ENCODE results near the gene NAV3. TPM values are rescaled to one million over a fixed set of nuclear protein-coding genes. Genes with fewer than 3 reads are reported as not detected.

Gene NAV3
- total and polyA plus RNA-seq, 2 experiments from 2014 or later: 4.0 to 12.0 TPM

DNA sequence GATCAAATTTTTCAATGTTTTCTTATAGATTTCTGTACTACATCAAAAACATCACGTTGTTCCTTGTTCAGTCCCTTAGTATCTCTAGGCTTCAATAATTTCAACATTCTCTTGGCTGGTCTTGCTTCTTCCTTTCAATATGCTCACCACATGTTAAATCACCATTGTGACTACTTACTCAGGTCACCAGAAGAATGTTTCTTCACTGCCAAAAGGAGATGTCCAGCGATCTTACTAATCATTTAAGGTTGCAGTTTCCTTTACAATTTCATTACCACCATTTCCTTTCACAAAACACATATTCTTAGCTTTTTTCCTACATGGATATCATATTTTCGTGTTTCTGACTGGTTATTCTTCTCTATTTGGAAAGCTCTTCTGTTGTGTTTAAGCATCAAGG lies 363.8 kb downstream of the NAV3 start:
- Mint-ChIP-seq H3K27me3 (ENCODE audit: insufficient read depth, low read depth, poor library complexity) (no peaks in the 10 kb centered on the region), H3K9me3 (no peaks in the 10 kb centered on the region), H3K36me3 (ENCODE audit: low read depth) (no peaks in the 10 kb centered on the region), H3K4me3 (no peak overlapping the region), H3K4me1 (no peaks in the 10 kb centered on the region; the same call in 2 of the 3 replicates), H3K27ac (no peak overlapping the region)
- no peak overlapping the region for H2AFZ ChIP-seq
- H3K79me2 ChIP-seq (replicated peaks; ENCODE audit: insufficient read depth): no peaks in the 10 kb centered on the region
- no peaks in the 10 kb centered on the region for H3K36me3 ChIP-seq (ENCODE audit: insufficient read depth)
- no peaks in the 10 kb centered on the region for H3K27me3 ChIP-seq (ENCODE audit: insufficient read depth)
- no peak overlapping the region for H3K27ac ChIP-seq (ENCODE audit: low read depth)
- no peak overlapping the region for H3K4me3 ChIP-seq
- no peak for ATAC-seq
- H3K9me2 ChIP-seq (ENCODE audit: insufficient read depth): no peaks in the 10 kb centered on the region
- no peak overlapping the region for H3K4me2 ChIP-seq
- DNase-seq (ENCODE audit: low spot score): no peak
- H3F3A ChIP-seq (replicated peaks; ENCODE audit: low read depth): no peaks in the 10 kb centered on the region
- no peaks in the 10 kb centered on the region for H4K20me1 ChIP-seq (replicated peaks; ENCODE audit: insufficient read depth)
- TF ChIP-seq POLR2AphosphoS5 (IDR thresholded peaks at IDR 0.05; ENCODE audit: low read depth): no peak
- TF ChIP-seq, protein P1, sequence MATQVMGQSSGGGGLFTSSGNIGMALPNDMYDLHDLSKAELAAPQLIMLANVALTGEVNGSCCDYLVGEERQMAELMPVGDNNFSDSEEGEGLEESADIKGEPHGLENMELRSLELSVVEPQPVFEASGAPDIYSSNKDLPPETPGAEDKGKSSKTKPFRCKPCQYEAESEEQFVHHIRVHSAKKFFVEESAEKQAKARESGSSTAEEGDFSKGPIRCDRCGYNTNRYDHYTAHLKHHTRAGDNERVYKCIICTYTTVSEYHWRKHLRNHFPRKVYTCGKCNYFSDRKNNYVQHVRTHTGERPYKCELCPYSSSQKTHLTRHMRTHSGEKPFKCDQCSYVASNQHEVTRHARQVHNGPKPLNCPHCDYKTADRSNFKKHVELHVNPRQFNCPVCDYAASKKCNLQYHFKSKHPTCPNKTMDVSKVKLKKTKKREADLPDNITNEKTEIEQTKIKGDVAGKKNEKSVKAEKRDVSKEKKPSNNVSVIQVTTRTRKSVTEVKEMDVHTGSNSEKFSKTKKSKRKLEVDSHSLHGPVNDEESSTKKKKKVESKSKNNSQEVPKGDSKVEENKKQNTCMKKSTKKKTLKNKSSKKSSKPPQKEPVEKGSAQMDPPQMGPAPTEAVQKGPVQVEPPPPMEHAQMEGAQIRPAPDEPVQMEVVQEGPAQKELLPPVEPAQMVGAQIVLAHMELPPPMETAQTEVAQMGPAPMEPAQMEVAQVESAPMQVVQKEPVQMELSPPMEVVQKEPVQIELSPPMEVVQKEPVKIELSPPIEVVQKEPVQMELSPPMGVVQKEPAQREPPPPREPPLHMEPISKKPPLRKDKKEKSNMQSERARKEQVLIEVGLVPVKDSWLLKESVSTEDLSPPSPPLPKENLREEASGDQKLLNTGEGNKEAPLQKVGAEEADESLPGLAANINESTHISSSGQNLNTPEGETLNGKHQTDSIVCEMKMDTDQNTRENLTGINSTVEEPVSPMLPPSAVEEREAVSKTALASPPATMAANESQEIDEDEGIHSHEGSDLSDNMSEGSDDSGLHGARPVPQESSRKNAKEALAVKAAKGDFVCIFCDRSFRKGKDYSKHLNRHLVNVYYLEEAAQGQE (IDR thresholded peaks at IDR 0.05; ENCODE audit: unreplicated experiment): no peak
- no peak for TF ChIP-seq EZH2 (IDR thresholded peaks at IDR 0.05; ENCODE audit: low read depth, unreplicated experiment)
- no peak for TF ChIP-seq CREB1 (CRISPR knock-in tag; IDR thresholded peaks at IDR 0.05; ENCODE audit: low read depth)
- TF ChIP-seq JUNB (IDR thresholded peaks at IDR 0.05; ENCODE audit: unreplicated experiment): no peak
- no peak for TF ChIP-seq ZNF331 (CRISPR knock-in tag; IDR thresholded peaks at IDR 0.05; ENCODE audit: low read depth)
- no peak for TF ChIP-seq EZH2phosphoT487 (IDR thresholded peaks at IDR 0.05; ENCODE audit: unreplicated experiment)
- no peak for TF ChIP-seq NANOG (IDR thresholded peaks at IDR 0.05; ENCODE audit: borderline replicate concordance)
- H3K4me1 ChIP-seq (ENCODE audit: insufficient read depth): no peaks in the 10 kb centered on the region

DNA sequence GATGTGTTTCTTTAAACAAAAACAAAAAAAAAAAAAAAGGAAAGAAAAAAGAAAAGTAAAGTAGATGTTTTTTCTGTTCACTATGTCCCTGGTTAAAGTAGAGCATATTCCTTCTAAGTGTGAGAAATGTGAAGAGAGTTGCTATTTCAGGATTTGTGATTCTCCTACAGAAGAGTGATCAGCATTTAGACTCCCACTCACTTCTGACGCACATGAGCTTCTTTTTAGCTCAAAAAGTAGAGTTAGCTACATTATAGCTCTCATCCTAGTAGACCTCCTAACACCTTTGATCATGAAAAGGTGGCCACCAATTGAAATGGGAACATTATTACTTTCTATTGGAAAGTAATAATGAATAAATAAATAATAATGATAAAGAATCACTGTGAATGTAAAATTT lies 368.2 kb downstream of the NAV3 start:
- Mint-ChIP-seq H3K4me1 (peaks cover 2% of the 10 kb centered on the region; the same call in 2 of the 3 replicates), H3K27me3 (ENCODE audit: insufficient read depth, low read depth, poor library complexity) (peaks cover 2% of the 10 kb centered on the region), H3K9me3 (no peaks in the 10 kb centered on the region), H3K27ac (0 out of 2 replicates have a peak overlapping the region, but pooled peaks have one; percentile 19), H3K36me3 (ENCODE audit: low read depth) (no peaks in the 10 kb centered on the region), H3K4me3 (no peak overlapping the region)
- Histone ChIP-seq H3K27me3 (ENCODE audit: insufficient read depth) (no peaks in the 10 kb centered on the region), H3K4me1 (ENCODE audit: insufficient read depth) (no peaks in the 10 kb centered on the region), H3K4me3 (no peak overlapping the region), H3K36me3 (ENCODE audit: insufficient read depth) (no peaks in the 10 kb centered on the region), H4K20me1 (replicated peaks; ENCODE audit: insufficient read depth) (no peaks in the 10 kb centered on the region), H3K27ac (ENCODE audit: low read depth) (no peak overlapping the region), H3K4me2 (no peak overlapping the region), H2AFZ (no peak overlapping the region), H3K9me2 (ENCODE audit: insufficient read depth) (no peaks in the 10 kb centered on the region), H3F3A (replicated peaks; ENCODE audit: low read depth) (no peaks in the 10 kb centered on the region), H3K79me2 (replicated peaks; ENCODE audit: insufficient read depth) (no peaks in the 10 kb centered on the region)
- ATAC-seq (no peak), DNase-seq (ENCODE audit: low spot score) (no peak)
- TF ChIP-seq, protein P2, sequence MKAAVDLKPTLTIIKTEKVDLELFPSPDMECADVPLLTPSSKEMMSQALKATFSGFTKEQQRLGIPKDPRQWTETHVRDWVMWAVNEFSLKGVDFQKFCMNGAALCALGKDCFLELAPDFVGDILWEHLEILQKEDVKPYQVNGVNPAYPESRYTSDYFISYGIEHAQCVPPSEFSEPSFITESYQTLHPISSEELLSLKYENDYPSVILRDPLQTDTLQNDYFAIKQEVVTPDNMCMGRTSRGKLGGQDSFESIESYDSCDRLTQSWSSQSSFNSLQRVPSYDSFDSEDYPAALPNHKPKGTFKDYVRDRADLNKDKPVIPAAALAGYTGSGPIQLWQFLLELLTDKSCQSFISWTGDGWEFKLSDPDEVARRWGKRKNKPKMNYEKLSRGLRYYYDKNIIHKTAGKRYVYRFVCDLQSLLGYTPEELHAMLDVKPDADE (IDR thresholded peaks at IDR 0.05): no peak
- TF ChIP-seq STAT1 (IDR thresholded peaks at IDR 0.05; ENCODE audit: unreplicated experiment): no peak
- TF ChIP-seq, protein P1 (IDR thresholded peaks at IDR 0.05; ENCODE audit: unreplicated experiment): no peak
- no peak for TF ChIP-seq NANOG (IDR thresholded peaks at IDR 0.05; ENCODE audit: borderline replicate concordance)
